ENCODE measurements around the gene ENO4. TPM values are rescaled to one million over a fixed set of nuclear protein-coding genes. Genes with fewer than 3 reads are reported as not detected.

The ENO4 gene
- total and polyA plus RNA-seq, 10 of the 15 experiments (the other 5 are each of a cell fraction or from before 2014, with no cell fraction given), result 0.12 to 0.37 (median 0.18) TPM; not detected in 7

DNA sequence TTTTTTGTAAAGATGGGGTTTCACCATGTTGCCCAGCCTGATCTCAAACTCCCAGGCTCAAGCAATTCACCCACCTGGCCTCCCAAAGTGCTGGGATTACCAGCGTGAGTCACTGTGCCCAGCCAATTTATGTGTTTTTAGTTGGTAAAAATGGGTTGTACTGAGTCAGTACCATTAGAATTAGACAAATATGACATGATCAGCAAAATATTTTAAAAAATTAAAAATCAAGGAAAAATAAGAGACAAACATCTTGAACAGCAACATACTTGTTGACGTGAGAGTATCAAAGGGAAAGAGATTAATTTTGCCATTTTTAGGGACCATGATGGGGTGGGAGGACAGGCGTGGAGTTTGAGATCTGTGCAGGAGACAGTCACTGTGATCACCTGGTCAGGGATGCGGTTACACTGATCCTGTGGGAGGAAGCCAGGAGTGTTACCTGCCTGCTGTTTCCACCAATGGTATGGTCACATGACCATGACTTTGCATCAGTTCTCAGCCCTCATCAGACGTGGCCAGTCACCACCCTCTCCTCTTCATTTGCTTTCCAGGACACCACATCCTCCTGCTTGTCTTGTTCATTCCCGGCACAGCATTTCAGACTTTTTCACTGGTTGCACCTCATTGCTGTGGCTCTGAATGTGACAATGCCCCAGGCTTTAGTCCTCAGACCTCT is 29.2 kb upstream of the ENO4 start:
- BruUV-seq (replicated peaks), result no TSS peak
- Histone ChIP-seq H4K20me1 (ENCODE audit: control insufficient read depth, insufficient read depth) (no peaks in the 10 kb centered on the region), H3K79me2 (ENCODE audit: control insufficient read depth, insufficient read depth, low read length) (no peaks in the 10 kb centered on the region), H2AFZ (ENCODE audit: control insufficient read depth, low read depth, low read length) (no peak overlapping the region), H3K27me3 (replicated peaks in 1 of 2; ENCODE audit: control insufficient read depth in 2 of 2, insufficient read depth in 2 of 2, low read length in 1 of 2) (no peaks in the 10 kb centered on the region), H3K4me3 (no peak overlapping the region), H3K4me1 (ENCODE audit: control insufficient read depth, insufficient read depth, low read length) (no peaks in the 10 kb centered on the region), H3K27ac (ENCODE audit: control insufficient read depth, insufficient read depth) (no peak overlapping the region), H3K9ac (ENCODE audit: control insufficient read depth, insufficient read depth, low read length) (no peak overlapping the region), H3K4me2 (ENCODE audit: control insufficient read depth, insufficient read depth) (no peak overlapping the region), H3K9me3 (replicated peaks; ENCODE audit: control insufficient read depth, insufficient read depth, low read length) (no peaks in the 10 kb centered on the region; the same call in 2 of the 3 replicates), H3K36me3 (ENCODE audit: control insufficient read depth in 2 of 2, insufficient read depth in 2 of 2, low read length in 1 of 2) (no peaks in the 10 kb centered on the region)
- in situ Hi-C loops (cut with MboI) (no loop called here), intact Hi-C loops (cut with micrococcal nuclease; ENCODE audit: unreplicated experiment) (no loop called here)
- ChIA-PET SMC1A (ENCODE audit: uncharacterized antibody, unreplicated experiment) (no interaction called here), POLR2A (no interaction called here), RAD21 (ENCODE audit: unreplicated experiment) (no interaction called here), CTCF (no interaction called here)
- TF ChIP-seq SIN3A (IDR thresholded peaks at IDR 0.05; ENCODE audit: low read depth, low read length) (no peak), ASH2L (IDR thresholded peaks at IDR 0.05; ENCODE audit: borderline replicate concordance, low read depth) (no peak), ZNF207 (IDR thresholded peaks at IDR 0.05; ENCODE audit: borderline replicate concordance) (no peak), IKZF2 (IDR thresholded peaks at IDR 0.05) (no peak), EZH2 (IDR thresholded peaks at IDR 0.05; ENCODE audit: borderline replicate concordance, control insufficient read depth, low read depth, low read length) (no peak), IKZF1 (conservative IDR thresholded peaks at IDR 0.05) (no peak)
- TF ChIP-seq, protein P1, sequence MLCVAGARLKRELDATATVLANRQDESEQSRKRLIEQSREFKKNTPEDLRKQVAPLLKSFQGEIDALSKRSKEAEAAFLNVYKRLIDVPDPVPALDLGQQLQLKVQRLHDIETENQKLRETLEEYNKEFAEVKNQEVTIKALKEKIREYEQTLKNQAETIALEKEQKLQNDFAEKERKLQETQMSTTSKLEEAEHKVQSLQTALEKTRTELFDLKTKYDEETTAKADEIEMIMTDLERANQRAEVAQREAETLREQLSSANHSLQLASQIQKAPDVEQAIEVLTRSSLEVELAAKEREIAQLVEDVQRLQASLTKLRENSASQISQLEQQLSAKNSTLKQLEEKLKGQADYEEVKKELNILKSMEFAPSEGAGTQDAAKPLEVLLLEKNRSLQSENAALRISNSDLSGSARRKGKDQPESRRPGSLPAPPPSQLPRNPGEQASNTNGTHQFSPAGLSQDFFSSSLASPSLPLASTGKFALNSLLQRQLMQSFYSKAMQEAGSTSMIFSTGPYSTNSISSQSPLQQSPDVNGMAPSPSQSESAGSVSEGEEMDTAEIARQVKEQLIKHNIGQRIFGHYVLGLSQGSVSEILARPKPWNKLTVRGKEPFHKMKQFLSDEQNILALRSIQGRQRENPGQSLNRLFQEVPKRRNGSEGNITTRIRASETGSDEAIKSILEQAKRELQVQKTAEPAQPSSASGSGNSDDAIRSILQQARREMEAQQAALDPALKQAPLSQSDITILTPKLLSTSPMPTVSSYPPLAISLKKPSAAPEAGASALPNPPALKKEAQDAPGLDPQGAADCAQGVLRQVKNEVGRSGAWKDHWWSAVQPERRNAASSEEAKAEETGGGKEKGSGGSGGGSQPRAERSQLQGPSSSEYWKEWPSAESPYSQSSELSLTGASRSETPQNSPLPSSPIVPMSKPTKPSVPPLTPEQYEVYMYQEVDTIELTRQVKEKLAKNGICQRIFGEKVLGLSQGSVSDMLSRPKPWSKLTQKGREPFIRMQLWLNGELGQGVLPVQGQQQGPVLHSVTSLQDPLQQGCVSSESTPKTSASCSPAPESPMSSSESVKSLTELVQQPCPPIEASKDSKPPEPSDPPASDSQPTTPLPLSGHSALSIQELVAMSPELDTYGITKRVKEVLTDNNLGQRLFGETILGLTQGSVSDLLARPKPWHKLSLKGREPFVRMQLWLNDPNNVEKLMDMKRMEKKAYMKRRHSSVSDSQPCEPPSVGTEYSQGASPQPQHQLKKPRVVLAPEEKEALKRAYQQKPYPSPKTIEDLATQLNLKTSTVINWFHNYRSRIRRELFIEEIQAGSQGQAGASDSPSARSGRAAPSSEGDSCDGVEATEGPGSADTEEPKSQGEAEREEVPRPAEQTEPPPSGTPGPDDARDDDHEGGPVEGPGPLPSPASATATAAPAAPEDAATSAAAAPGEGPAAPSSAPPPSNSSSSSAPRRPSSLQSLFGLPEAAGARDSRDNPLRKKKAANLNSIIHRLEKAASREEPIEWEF (IDR thresholded peaks at IDR 0.05; ENCODE audit: insufficient replicate concordance, low read depth, low read length), result no peak
- ATAC-seq, result no peak
- WGBS (ENCODE audit: insufficient coverage, insufficient replicate concordance, low lambda C conversion rate, missing lambda C conversion rate), result 54% methylated on average over 6 of the region's 6 CpGs
- no peak for FAIRE-seq
- no peak for DNase-seq (ENCODE audit: low read depth, low spot score)
